Measurements from ENCODE around the gene CERK. TPM values are rescaled to one million over a fixed set of nuclear protein-coding genes. Genes with fewer than 3 reads are reported as not detected.
"Not testable (repeated sequence)": the region's sequence is repeated elsewhere in the genome, so short reads cannot be mapped to it uniquely, and the experiment has no call there.

The CERK gene
- total RNA-seq, 1 donor from 2014 or later = 29.5 TPM

DNA sequence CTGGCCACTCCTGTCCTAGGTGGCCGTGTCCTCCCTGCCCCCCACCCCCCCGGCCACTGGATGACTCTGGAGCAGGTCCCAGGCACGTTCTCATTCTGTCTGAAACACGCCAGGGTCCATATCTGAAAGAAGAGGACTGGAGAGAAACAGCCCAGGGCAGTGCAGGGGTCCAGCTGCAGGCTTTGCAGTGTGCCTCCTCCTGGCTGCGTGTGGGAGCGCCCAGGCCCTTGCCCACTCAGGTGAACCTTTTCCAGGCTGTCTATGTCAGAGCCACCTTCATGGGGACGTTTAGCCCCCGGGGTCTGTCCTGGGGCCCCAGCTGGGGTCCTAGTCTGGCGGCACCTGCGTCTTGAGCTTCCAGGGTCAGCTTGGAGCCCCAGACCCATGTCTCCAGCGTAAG lies 102.3 kb downstream of the CERK start:
- H3K4me3 ChIP-seq (ENCODE audit: low read depth, low read length) = no peak overlapping the region
- TF ChIP-seq, protein P1, sequence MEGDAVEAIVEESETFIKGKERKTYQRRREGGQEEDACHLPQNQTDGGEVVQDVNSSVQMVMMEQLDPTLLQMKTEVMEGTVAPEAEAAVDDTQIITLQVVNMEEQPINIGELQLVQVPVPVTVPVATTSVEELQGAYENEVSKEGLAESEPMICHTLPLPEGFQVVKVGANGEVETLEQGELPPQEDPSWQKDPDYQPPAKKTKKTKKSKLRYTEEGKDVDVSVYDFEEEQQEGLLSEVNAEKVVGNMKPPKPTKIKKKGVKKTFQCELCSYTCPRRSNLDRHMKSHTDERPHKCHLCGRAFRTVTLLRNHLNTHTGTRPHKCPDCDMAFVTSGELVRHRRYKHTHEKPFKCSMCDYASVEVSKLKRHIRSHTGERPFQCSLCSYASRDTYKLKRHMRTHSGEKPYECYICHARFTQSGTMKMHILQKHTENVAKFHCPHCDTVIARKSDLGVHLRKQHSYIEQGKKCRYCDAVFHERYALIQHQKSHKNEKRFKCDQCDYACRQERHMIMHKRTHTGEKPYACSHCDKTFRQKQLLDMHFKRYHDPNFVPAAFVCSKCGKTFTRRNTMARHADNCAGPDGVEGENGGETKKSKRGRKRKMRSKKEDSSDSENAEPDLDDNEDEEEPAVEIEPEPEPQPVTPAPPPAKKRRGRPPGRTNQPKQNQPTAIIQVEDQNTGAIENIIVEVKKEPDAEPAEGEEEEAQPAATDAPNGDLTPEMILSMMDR (IDR thresholded peaks at IDR 0.05; ENCODE audit: insufficient read depth, low read length, severe bottlenecking) = no peak
- FAIRE-seq = no peak
- no peak for DNase-seq (ENCODE audit: low read depth)
- no peaks in the 10 kb centered on the region for H3K36me3 ChIP-seq (ENCODE audit: control insufficient read depth, insufficient read depth, low read length)
- H3K27me3 ChIP-seq (ENCODE audit: control insufficient read depth, insufficient read depth, low read length) = no peaks in the 10 kb centered on the region

DNA sequence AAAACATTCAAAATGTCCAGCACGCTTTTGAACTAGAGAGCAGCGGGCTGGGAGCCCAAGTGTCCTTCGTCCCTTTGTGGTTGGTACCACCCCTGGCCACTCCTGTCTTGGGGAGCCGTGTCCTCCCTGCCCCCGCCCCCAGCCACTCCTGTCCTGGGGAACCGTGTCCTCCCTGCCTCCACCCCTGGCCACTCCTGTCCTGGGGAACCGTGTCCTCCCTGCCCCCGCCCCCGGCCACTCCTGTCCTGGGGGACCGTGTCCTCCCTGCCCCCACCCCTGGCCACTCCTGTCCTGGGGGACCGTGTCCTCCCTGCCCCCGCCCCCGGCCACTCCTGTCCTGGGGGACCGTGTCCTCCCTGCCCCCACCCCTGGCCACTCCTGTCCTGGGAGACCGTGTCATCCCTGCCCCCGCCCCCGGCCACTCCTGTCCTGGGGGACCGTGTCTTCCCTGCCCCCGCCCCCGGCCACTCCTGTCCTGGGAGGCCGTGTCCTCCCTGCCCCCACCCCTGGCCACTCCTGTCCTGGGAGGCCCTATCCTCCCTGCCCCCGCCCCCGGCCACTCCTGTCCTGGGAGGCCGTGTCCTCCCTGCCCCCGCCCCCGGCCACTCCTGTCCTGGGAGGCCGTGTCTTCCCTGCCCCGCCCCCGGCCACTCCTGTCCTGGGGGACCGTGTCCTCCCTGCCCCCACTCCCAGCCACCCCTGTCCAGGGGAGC lies 102.9 kb downstream of the CERK start:
- H3K36me3 ChIP-seq (ENCODE audit: control insufficient read depth, insufficient read depth, low read length); FAIRE-seq; H3K4me3 ChIP-seq (ENCODE audit: low read depth, low read length); H3K27me3 ChIP-seq (ENCODE audit: control insufficient read depth, insufficient read depth, low read length); DNase-seq (ENCODE audit: low read depth): not testable (repeated sequence)

Other genes with a start within 250 kb of the CERK start
- 39.0 and 60.0 TPM in 2 replicates for gene CELSR1, start 200.6 kb downstream of the CERK start, total RNA-seq
- 16.8 and 27.3 TPM in 2 replicates for gene GRAMD4, start 117.9 kb downstream of the CERK start, total RNA-seq
- 10.0 and 14.8 TPM in 2 replicates for gene TBC1D22A, start 24.4 kb upstream of the CERK start, total RNA-seq